Activated effector memory CD4-positive, alpha-beta T cell treated with Interleukin-2 at 50 U/mL for 16 hours (primary cell): ENCODE results near the gene OR6J1.
"Not testable (repeated sequence)": the region's sequence is repeated elsewhere in the genome, so short reads cannot be mapped to it uniquely, and the experiment has no call there.

Experiments used
- DNase-seq: peaks from one replicate; pipeline ENCODE4 v3.0.0-alpha.2; 2020

Gene OR6J1

DNA sequence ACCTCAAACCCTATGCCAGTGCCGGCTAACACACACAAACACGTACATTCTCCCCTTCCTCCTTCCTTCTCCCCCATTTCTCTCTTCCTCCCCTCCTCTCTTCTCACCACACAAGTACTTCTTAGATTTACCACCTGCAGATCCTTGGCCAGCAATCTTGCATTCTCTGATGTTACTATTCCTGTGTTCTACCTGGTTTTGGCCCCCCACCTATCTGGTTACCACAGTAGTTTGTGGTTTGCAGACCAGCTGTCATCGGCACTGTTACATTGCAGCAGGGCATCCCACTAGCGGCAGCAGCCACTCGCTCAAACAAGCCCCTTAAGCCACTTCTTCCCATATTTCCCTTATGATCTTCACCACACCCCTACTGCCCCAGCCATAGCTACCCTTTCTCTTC, 42.2 kb downstream of the OR6J1 start:
- no peak for DNase-seq

DNA sequence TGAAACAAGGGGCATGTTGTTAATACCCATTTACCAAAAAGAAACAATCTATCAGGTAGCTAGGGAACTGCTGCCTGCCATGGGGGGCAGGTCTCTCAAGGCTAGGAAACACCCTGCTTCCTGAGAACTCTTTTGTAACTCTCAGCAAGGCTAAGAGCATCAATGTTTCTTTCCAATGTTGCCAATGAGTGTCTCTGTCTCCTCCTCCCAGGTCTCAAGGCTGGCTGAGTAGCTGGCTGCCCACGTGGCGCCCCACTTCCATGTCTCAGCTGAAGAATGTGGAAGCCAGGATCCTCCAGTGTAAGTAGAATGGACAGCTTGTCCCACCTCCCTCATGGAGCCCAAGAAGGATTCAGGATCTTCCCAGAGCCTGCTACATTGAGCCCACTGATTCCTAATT, 42.7 kb downstream of the OR6J1 start:
- no peak for DNase-seq

GRCh38 chr14:22600027-22600426, 44.1 kb downstream of the OR6J1 start:
- no peak for DNase-seq

GRCh38 chr14:22599349-22599748, 44.8 kb downstream of the OR6J1 start:
- no peak for DNase-seq

- DNase-seq, result no peak
Observed at GRCh38 chr14:22598896-22599244, 45.3 kb downstream of the OR6J1 start.

GRCh38 chr14:22598099-22598895, 45.9 kb downstream of the OR6J1 start, which contains the start of gene ABHD4:
Gene ABHD4 (plus strand): TSS chr14:22598300. CDS start chr14:22598307, 7 bp downstream.
- DNase-seq, result peak; percentile 45

- DNase-seq, result no peak
Observed at GRCh38 chr14:22597771-22598098, 46.4 kb downstream of the OR6J1 start.

GRCh38 chr14:22597265-22597664, 46.9 kb downstream of the OR6J1 start:
- no peak for DNase-seq

GRCh38 chr14:22596354-22596879, 47.7 kb downstream of the OR6J1 start:
- DNase-seq, result no peak

DNA sequence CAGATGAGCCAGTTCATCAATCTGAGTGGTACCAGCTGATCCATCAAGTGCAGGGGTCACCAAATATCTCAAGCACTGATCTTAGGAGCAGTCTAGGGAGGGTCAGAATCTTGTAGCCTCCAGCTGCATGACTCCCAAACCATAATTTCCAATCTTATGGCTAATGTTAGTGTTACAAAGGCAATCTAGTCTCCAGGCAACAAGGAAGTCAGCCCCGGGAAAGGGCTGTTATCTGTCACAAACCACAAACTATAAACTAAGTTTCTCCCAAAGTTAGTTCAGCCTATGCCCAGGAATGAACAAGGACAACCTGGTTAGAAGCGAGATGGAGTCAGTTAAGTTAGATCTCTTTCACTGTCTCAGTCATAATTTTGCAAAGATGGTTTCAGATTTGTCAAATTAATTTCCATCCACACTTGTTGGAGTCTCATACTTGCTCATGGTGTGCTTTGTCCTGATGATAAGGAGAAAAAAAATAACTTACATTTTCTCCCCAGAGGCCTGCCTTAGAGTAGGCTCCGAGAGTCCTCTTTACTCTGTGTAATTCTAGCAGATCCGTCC, 49.9 kb downstream of the OR6J1 start:
- no peak for DNase-seq

DNA sequence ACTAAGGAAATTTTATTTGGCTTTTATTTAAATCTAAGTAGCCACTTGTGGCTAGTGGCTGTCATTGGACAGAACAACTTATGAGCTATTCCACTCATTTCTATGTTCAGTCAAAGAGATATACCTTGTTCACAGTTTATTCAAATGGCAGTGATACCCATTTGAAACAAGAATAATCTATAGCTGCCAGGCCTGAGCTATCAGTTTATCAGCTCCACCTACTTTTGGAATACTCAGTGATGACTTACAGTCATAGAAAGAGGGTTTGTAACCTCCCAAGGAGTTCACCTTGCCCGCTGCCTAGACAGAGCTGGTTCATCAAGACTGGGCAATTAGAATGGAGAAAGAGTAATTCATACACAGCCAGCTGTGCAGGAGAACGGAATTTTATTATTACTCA, 50.6 kb downstream of the OR6J1 start:
- DNase-seq, result no peak

DNA sequence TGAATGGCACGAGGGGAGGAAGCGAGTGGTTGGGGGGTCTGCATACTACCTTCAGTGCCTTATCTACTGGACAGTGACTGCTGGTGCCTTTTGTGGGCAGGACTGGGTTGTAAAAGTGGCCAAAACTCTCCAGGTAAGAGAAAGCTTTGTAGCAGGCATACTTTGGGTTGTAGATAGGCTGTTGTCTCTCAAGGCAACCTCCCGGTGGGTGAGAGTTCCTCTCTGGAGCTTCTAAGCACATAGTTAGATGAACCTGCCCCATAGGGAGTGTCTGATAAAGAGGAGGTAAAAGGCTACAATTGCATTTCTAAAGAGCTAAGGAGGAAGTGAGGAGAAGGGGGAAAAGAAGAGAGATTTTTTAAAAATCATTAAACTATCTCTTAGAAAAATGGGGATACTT, 51.0 kb downstream of the OR6J1 start:
- DNase-seq, result no peak

DNA sequence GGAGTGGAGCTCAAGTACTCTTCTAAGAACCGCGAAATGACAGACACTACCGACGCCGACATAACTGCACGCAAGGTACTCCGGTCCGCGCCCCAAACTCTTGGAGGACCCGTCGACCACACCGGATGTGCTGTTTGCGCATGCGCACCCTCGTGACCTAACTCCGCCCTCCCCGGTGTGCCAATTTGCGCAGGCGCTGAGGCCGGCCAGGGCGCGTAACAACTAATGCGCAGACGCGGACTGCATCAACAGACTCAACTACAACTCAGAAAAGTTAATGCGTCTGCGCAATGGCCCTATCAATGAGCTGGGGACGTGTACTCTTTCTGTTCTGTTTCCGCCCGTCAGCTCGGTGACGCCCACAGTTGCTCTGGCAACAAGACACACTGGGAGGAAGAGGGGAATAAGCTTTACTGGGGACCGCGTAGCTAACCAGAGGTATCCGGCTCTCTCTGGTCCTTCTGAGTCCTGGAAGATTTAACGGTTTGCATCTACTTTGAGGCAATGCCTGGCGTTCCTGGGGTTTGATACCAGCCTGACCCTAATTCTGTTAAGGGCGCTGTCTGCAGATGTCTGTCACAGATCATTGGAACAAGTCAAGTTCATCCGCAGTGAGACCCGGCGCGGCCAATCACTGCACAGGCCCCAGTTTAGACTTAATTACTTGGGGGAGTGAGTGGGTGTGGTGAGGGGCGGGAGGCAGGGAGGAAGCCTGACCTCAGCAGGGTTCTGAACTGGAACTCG, 54.9 kb downstream of the OR6J1 start, which contains the start of gene DAD1:
DAD1 (minus strand) TSS at position 129 of the 744 bp plus-strand sequence; CDS start at position 62, 67 bp downstream.
- peak; percentile 100 for DNase-seq

- no peak for DNase-seq
Observed at GRCh38 chr14:22588526-22589095, 55.5 kb downstream of the OR6J1 start.

- not testable (repeated sequence) for DNase-seq
Observed at GRCh38 chr14:22587677-22588422, 56.3 kb downstream of the OR6J1 start.

GRCh38 chr14:22587247-22587646, 56.9 kb downstream of the OR6J1 start:
- no peak for DNase-seq

GRCh38 chr14:22583994-22584393, 60.2 kb downstream of the OR6J1 start:
- no peak for DNase-seq
